ENCODE measurements around the gene NEURL1. TPM values are rescaled to one million over a fixed set of nuclear protein-coding genes. Genes with fewer than 3 reads are reported as not detected.

The NEURL1 gene
- total RNA-seq, 3 donors from 2014 or later: 15.9 to 68.7 (median 42.9) TPM

- Histone ChIP-seq H3K36me3 (ENCODE audit: low read depth) (no peaks in the 10 kb centered on the region), H3K4me3 (no peak overlapping the region), H3K9me3 (no peaks in the 10 kb centered on the region), H3K4me1 (ENCODE audit: low read depth) (no peaks in the 10 kb centered on the region)
- no peak for TF ChIP-seq CTCF (IDR thresholded peaks at IDR 0.05)
- DNase-seq (no peak), ATAC-seq (no peak)
- intact Hi-C loops (cut with DNase I, micrococcal nuclease): no loop called here
Measured at GRCh38 chr10:103466734-103467133, 26.8 kb upstream of the NEURL1 start.

- TF ChIP-seq CTCF (IDR thresholded peaks at IDR 0.05): no peak
- DNase-seq (no peak), ATAC-seq (no peak)
- Histone ChIP-seq H3K4me1 (ENCODE audit: low read depth) (no peaks in the 10 kb centered on the region), H3K36me3 (ENCODE audit: low read depth) (no peaks in the 10 kb centered on the region), H3K4me3 (no peak overlapping the region), H3K9me3 (no peaks in the 10 kb centered on the region)
- intact Hi-C loops (cut with DNase I, micrococcal nuclease): no loop called here
Measured at GRCh38 chr10:103467406-103467805, 26.1 kb upstream of the NEURL1 start.

- no peak for TF ChIP-seq CTCF (IDR thresholded peaks at IDR 0.05)
- Histone ChIP-seq H3K4me3 (no peak overlapping the region), H3K36me3 (ENCODE audit: low read depth) (no peaks in the 10 kb centered on the region), H3K9me3 (no peaks in the 10 kb centered on the region), H3K4me1 (ENCODE audit: low read depth) (no peaks in the 10 kb centered on the region)
- no peak for ATAC-seq
- intact Hi-C loops (cut with DNase I, micrococcal nuclease): no loop called here
- DNase-seq: no peak
Measured at GRCh38 chr10:103469201-103469600, 24.3 kb upstream of the NEURL1 start.

GRCh38 chr10:103470761-103471653 is 22.5 kb upstream of the NEURL1 start:
- ATAC-seq: peak; percentile 91
- TF ChIP-seq CTCF (IDR thresholded peaks at IDR 0.05): no peak
- no peaks in the 10 kb centered on the region for H3K36me3 ChIP-seq (ENCODE audit: low read depth)
- no peak overlapping the region for H3K4me3 ChIP-seq
- no peaks in the 10 kb centered on the region for H3K4me1 ChIP-seq (ENCODE audit: low read depth)
- DNase-seq: peak; percentile 54 to 87 (median 65)
- H3K9me3 ChIP-seq: no peaks in the 10 kb centered on the region
- intact Hi-C loops (cut with DNase I, micrococcal nuclease): no loop called here

GRCh38 chr10:103472005-103472404 is 21.5 kb upstream of the NEURL1 start:
- intact Hi-C loops (cut with DNase I, micrococcal nuclease): no loop called here
- Histone ChIP-seq H3K36me3 (ENCODE audit: low read depth) (no peaks in the 10 kb centered on the region), H3K4me3 (no peak overlapping the region), H3K4me1 (ENCODE audit: low read depth) (no peaks in the 10 kb centered on the region), H3K9me3 (no peaks in the 10 kb centered on the region)
- peak; percentile 16 for ATAC-seq
- DNase-seq: no peak
- no peak for TF ChIP-seq CTCF (IDR thresholded peaks at IDR 0.05)
